Keratinocyte (primary cell): ENCODE results near the gene OTOF. TPM values are rescaled to one million over a fixed set of nuclear protein-coding genes. Genes with fewer than 3 reads are reported as not detected.

Source experiments
- DNase-seq: peaks from one replicate; pipeline ENCODE4 v3.0.0-alpha.2; 2011; ENCODE audit warnings: low read depth, missing footprints, low spot score
- FAIRE-seq: peaks from 2 replicates; lab custom pipeline; 2011; peaks lifted over from hg19 to GRCh38; lab: Jason Lieb, UNC
- H2AFZ ChIP-seq: 2 replicates; pipeline ENCODE4 v1.6.0; 2012; ENCODE audit warnings: low read length, control low read depth, inconsistent platforms; ENCODE audit not compliant: control insufficient read depth
- H3K27ac ChIP-seq: 2 replicates; pipeline ENCODE4 v1.5.1; 2011; ENCODE audit warnings: low read length; ENCODE audit not compliant: control insufficient read depth, insufficient read depth
- H3K27me3 ChIP-seq: 3 replicates; pipeline ENCODE4 v1.6.0; 2011; ENCODE audit warnings: low read length; ENCODE audit not compliant: control insufficient read depth, insufficient read depth; ENCODE audit errors: extremely low read depth
- H3K36me3 ChIP-seq, 2 experiments: 2 replicates in 1 of 2; 3 replicates in 1 of 2; pipeline ENCODE4 v1.5.1; 2011; ENCODE audit warnings: low read length in 2 of 2, mild to moderate bottlenecking in 1 of 2; ENCODE audit not compliant: control insufficient read depth in 2 of 2, insufficient read depth in 2 of 2; ENCODE audit errors: extremely low read depth in 1 of 2
- H3K4me1 ChIP-seq: 3 replicates; pipeline ENCODE4 v1.5.1; 2011; ENCODE audit warnings: low read length; ENCODE audit not compliant: control insufficient read depth, insufficient read depth; ENCODE audit errors: extremely low read depth
- H3K4me2 ChIP-seq: 3 replicates; pipeline ENCODE4 v1.6.0; 2011; ENCODE audit warnings: low read depth, low read length; ENCODE audit not compliant: control insufficient read depth, insufficient read depth; ENCODE audit errors: extremely low read depth
- H3K4me3 ChIP-seq, 3 experiments: fragments of 200-600 bp in 1 of 3; sonication (generic) in 1 of 3; 2 replicates in 2 of 3; 3 replicates in 1 of 3; pipeline ENCODE4 v1.5.1; 2011 to 2016; ENCODE audit warnings: low read length in 3 of 3, mild to moderate bottlenecking in 3 of 3, control low read depth in 2 of 3, inconsistent platforms in 1 of 3, low read depth in 1 of 3, mixed read lengths in 1 of 3, mixed run types in 1 of 3, moderate library complexity in 1 of 3; ENCODE audit not compliant: control insufficient read depth in 2 of 3, insufficient read depth in 2 of 3; ENCODE audit errors: extremely low read depth in 1 of 3
- H3K79me2 ChIP-seq: 2 replicates; pipeline ENCODE4 v1.6.0; 2012; ENCODE audit warnings: low read length; ENCODE audit not compliant: control insufficient read depth, insufficient read depth
- H3K9ac ChIP-seq: 3 replicates; pipeline ENCODE4 v1.6.0; 2011; ENCODE audit warnings: low read length; ENCODE audit not compliant: control insufficient read depth, insufficient read depth; ENCODE audit errors: extremely low read depth
- H3K9me1 ChIP-seq: 3 replicates; pipeline ENCODE4 v1.6.0; 2011; ENCODE audit warnings: low read length; ENCODE audit not compliant: control insufficient read depth, insufficient read depth; ENCODE audit errors: extremely low read depth
- H3K9me3 ChIP-seq: 2 replicates; pipeline ENCODE4 v1.5.1; 2012; ENCODE audit warnings: low read depth, low read length; ENCODE audit not compliant: control insufficient read depth
- H4K20me1 ChIP-seq: 3 replicates; pipeline ENCODE4 v1.6.0; 2011; ENCODE audit warnings: low read length; ENCODE audit not compliant: control insufficient read depth, insufficient read depth; ENCODE audit errors: extremely low read depth
- EZH2 ChIP-seq: IDR thresholded peaks from one replicate; pipeline ENCODE4 v1.6.1; 2012; ENCODE audit warnings: inconsistent platforms, mild to moderate bottlenecking, low read length, moderate library complexity
- dilution Hi-C: fragments of 300-500 bp; cut with MboI; formaldehyde crosslinking; loops from one replicate; pipeline ENCODE4 v1.7.0; 2020; ENCODE audit warnings: low sequenced_read_pairs; ENCODE audit not compliant: extremely low pct_ligation_motif_present
- polyA plus RNA-seq, 5 experiments: library from polyadenylated mRNA; depleted of rRNA in 3 of 5; stranded (reverse) in 3 of 5; stranded (forward) in 1 of 5; unstranded in 1 of 5; fragments of >200 nt; gene quantifications; 1 replicate in 1 of 5; 2 replicates in 3 of 5; 3 replicates in 1 of 5; pipeline versions ENCODE4 v1.2.1 to v1.2.3, GENCODE V29; 2011 to 2012; ENCODE audit warnings: missing spikeins in 2 of 5, low read depth in 1 of 5, low replicate concordance in 1 of 5
- TF ChIP-seq, protein P1 (sequence below), 3 experiments: IDR thresholded peaks in 1 of 3; conservative IDR thresholded peaks in 1 of 3; optimal IDR thresholded peaks in 1 of 3; 2 replicates in 2 of 3; 3 replicates in 1 of 3; pipeline versions ENCODE3 to v1.5.1; 2011; ENCODE audit warnings: low read length in 3 of 3, mild to moderate bottlenecking in 3 of 3, moderate library complexity in 2 of 3, control low read depth in 1 of 3, inconsistent platforms in 1 of 3; ENCODE audit not compliant: insufficient read depth in 2 of 3; ENCODE audit errors: extremely low read depth in 1 of 3

OTOF gene
- polyA plus RNA-seq, 1 donor (not counting 4 experiments of a cell fraction or from before 2014, with no cell fraction given) = not detected

DNA sequence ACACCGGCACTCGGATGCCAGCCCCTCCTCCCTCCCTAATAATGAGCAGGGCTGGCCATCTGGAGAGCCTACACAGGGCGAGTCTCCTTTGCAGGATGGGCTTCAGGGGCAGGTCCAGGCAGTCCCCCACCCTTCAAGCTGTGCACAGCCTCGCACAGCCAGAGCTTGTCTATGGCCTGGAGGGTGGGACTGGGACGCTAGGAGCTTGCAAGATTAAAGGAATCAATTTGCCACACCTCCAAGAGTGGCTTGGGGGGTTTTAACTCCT, 43.9 kb upstream of the OTOF start:
- Histone ChIP-seq H3K4me2 (no peak overlapping the region), H4K20me1 (no peaks in the 10 kb centered on the region), H3K36me3 (no peaks in the 10 kb centered on the region), H3K27ac (no peak overlapping the region), H3K4me3 (no peak overlapping the region), H3K9me3 (no peaks in the 10 kb centered on the region), H3K27me3 (peaks cover 33% of the 10 kb centered on the region), H3K4me1 (no peaks in the 10 kb centered on the region), H2AFZ (no peak overlapping the region), H3K9ac (no peak overlapping the region), H3K79me2 (no peaks in the 10 kb centered on the region), H3K9me1 (peaks cover 2% of the 10 kb centered on the region)
- DNase-seq (no peak), FAIRE-seq (no peak)
- TF ChIP-seq EZH2 = no peak
- TF ChIP-seq, protein P1, sequence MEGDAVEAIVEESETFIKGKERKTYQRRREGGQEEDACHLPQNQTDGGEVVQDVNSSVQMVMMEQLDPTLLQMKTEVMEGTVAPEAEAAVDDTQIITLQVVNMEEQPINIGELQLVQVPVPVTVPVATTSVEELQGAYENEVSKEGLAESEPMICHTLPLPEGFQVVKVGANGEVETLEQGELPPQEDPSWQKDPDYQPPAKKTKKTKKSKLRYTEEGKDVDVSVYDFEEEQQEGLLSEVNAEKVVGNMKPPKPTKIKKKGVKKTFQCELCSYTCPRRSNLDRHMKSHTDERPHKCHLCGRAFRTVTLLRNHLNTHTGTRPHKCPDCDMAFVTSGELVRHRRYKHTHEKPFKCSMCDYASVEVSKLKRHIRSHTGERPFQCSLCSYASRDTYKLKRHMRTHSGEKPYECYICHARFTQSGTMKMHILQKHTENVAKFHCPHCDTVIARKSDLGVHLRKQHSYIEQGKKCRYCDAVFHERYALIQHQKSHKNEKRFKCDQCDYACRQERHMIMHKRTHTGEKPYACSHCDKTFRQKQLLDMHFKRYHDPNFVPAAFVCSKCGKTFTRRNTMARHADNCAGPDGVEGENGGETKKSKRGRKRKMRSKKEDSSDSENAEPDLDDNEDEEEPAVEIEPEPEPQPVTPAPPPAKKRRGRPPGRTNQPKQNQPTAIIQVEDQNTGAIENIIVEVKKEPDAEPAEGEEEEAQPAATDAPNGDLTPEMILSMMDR (optimal IDR thresholded peaks at IDR 0.05 in 1 of 3, IDR thresholded peaks at IDR 0.05 in 1 of 3, conservative IDR thresholded peaks at IDR 0.05 in 1 of 3; ENCODE audit: extremely low read depth in 1 of 3, insufficient read depth in 2 of 3, low read length in 3 of 3) = no peak
- dilution Hi-C loops = no loop called here

DNA sequence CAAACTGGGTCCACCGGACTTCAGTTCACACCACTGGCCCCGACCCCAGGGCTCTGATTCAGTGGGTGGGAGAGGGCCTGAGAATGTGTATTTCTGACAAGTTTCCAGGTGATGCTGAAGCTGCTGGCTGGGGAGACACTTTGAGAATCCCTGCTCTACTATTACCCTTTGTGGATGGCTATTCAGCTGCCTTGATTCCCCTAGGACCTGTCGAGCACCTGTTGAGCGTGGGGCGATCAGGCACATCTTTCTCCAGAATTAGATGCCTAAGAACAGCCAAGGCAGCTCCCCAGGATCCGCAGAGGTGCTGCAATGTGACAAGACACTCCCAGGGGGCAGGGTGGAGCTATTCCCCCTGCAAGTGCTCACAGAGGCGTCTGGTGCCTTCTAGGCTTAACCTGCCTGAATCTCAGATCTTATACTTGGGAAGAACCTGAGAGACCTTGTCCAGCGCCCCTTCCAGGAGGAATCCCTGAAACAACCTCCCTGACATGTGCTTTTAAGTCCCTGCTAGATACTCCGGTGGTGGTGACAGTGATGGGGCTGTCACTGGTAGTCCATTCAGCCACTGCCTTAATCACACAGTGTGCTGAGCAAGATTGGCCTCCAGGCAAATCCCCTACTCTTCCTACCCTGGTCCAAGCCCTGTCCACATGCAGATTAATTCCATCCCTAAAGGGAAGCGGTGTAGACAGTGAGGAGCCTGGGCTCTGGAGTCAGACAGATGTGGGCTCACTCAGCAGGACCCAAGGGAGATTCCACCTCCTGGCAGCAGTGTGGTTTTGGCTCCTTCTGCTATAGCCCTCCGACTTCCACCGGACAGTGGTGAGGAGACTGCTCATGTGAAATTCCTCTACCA, 43.4 kb upstream of the OTOF start:
- no peaks in the 10 kb centered on the region for H3K79me2 ChIP-seq
- TF ChIP-seq EZH2 = no peak
- TF ChIP-seq, protein P1 (optimal IDR thresholded peaks at IDR 0.05 in 1 of 3, IDR thresholded peaks at IDR 0.05 in 1 of 3, conservative IDR thresholded peaks at IDR 0.05 in 1 of 3; ENCODE audit: extremely low read depth in 1 of 3, insufficient read depth in 2 of 3, low read length in 3 of 3) = peak; percentile 47 to 55 (median 48)
- dilution Hi-C loops = no loop called here
- no peak overlapping the region for H2AFZ ChIP-seq
- no peak overlapping the region for H3K27ac ChIP-seq
- no peak for FAIRE-seq
- no peak overlapping the region for H3K9ac ChIP-seq
- no peaks in the 10 kb centered on the region for H3K4me1 ChIP-seq
- peaks cover 2% of the 10 kb centered on the region for H3K9me1 ChIP-seq
- H4K20me1 ChIP-seq = no peaks in the 10 kb centered on the region
- peaks cover 33% of the 10 kb centered on the region for H3K27me3 ChIP-seq
- H3K9me3 ChIP-seq = no peaks in the 10 kb centered on the region
- no peaks in the 10 kb centered on the region for H3K36me3 ChIP-seq
- no peak for DNase-seq
- no peak overlapping the region for H3K4me3 ChIP-seq
- H3K4me2 ChIP-seq = no peak overlapping the region
